Glutamatergic neuron (in vitro differentiated cells): ENCODE data around the gene GSDMA. TPM values are rescaled to one million over a fixed set of nuclear protein-coding genes. Genes with fewer than 3 reads are reported as not detected.

ENCODE experiments used
- DNase-seq: peaks from one replicate; pipeline ENCODE4 v3.0.0; 2022
- H3K27ac Mint-ChIP-seq: one replicate; pipeline ENCODE4 v1.8.0; 2020; ENCODE audit warnings: mild to moderate bottlenecking, mixed read lengths, inconsistent platforms; ENCODE audit not compliant: unreplicated experiment
- H3K27me3 Mint-ChIP-seq: one replicate; pipeline ENCODE4 v1.8.0; 2020; ENCODE audit warnings: mild to moderate bottlenecking, moderate library complexity, mixed read lengths, inconsistent platforms; ENCODE audit not compliant: unreplicated experiment
- H3K36me3 Mint-ChIP-seq: one replicate; pipeline ENCODE4 v1.8.0; 2020; ENCODE audit warnings: mild to moderate bottlenecking, mixed read lengths, inconsistent platforms; ENCODE audit not compliant: unreplicated experiment
- H3K4me1 Mint-ChIP-seq: one replicate; pipeline ENCODE4 v1.8.0; 2020; ENCODE audit warnings: mild to moderate bottlenecking, low read depth, mixed read lengths, inconsistent platforms; ENCODE audit not compliant: unreplicated experiment
- H3K4me3 Mint-ChIP-seq: one replicate; pipeline ENCODE4 v1.8.0; 2020; ENCODE audit warnings: mild to moderate bottlenecking, mixed read lengths, inconsistent platforms; ENCODE audit not compliant: unreplicated experiment
- H3K9me3 Mint-ChIP-seq: one replicate; pipeline ENCODE4 v1.8.0; 2020; ENCODE audit warnings: mild to moderate bottlenecking, moderate library complexity, mixed read lengths, inconsistent platforms; ENCODE audit not compliant: unreplicated experiment
- microRNA-seq: library from miRNA; unstranded; fragments of <30 nt; microRNA quantifications from one replicate; pipeline ENCODE4, GENCODE V29; 2020; ENCODE audit not compliant: unreplicated experiment
- total RNA-seq: library from RNA; stranded (reverse); fragmentation: NEBNext Ultra II Directional; extraction: Animal tissue kit (Norgen Biotek cat#: 25700); gene quantifications from one replicate; pipeline ENCODE4 v1.2.1, GENCODE V29; 2021; ENCODE audit not compliant: unreplicated experiment
- TF ChIP-seq, protein P1 (sequence below): fragments of 200-600 bp; sonication (generic); IDR thresholded peaks from one replicate; pipeline ENCODE4 v1.5.0; 2021; ENCODE audit not compliant: partially characterized antibody, unreplicated experiment

The GSDMA gene
- total RNA-seq, 1 donor from 2014 or later, result not detected

DNA sequence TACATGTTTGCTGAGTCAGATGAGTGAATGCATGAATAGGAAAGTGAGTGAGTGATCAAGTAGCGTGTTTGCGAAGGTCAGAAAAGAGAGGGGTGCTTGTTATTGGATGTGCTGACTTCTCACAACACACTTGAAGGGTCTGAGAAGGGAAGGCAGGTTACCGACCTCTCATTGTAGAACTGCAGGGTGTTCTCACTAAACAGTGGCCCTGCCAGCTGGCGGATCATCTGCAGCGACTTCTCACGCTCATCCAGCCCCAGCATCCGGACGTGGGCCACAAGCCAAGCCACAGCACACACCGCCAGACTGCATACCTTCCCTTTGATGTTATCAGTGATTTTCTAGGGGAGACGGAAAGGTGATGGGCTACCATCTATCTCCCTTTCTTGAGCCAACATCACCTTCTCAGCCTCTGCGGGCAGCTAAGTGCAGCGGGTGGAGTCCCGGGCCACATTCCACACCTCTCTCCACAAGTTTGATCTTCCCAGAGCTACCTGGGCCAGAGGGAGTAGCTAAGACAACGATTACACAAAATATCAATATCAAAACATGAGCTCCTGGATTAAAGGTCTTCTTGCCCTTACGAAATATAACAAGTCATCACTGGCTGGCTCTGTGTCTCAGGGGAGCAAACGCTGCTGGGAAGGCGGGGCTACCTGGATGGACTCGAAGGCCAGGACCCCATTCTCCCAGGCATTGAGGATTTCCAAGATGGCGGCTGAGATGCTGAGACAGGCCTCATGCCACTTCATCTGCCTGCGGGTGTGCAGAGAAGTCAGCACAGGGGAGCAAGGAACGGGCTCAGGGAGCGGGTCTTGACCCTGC is 63.4 kb downstream of the GSDMA start:
- Mint-ChIP-seq H3K4me1 (peaks cover 8% of the 10 kb centered on the region), H3K4me3 (no peak overlapping the region), H3K27me3 (no peaks in the 10 kb centered on the region), H3K9me3 (peaks cover 1% of the 10 kb centered on the region), H3K36me3 (no peaks in the 10 kb centered on the region), H3K27ac (peak overlapping the region; percentile 44)
- DNase-seq, result no peak
- TF ChIP-seq, protein P1, sequence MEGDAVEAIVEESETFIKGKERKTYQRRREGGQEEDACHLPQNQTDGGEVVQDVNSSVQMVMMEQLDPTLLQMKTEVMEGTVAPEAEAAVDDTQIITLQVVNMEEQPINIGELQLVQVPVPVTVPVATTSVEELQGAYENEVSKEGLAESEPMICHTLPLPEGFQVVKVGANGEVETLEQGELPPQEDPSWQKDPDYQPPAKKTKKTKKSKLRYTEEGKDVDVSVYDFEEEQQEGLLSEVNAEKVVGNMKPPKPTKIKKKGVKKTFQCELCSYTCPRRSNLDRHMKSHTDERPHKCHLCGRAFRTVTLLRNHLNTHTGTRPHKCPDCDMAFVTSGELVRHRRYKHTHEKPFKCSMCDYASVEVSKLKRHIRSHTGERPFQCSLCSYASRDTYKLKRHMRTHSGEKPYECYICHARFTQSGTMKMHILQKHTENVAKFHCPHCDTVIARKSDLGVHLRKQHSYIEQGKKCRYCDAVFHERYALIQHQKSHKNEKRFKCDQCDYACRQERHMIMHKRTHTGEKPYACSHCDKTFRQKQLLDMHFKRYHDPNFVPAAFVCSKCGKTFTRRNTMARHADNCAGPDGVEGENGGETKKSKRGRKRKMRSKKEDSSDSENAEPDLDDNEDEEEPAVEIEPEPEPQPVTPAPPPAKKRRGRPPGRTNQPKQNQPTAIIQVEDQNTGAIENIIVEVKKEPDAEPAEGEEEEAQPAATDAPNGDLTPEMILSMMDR, result no peak

DNA sequence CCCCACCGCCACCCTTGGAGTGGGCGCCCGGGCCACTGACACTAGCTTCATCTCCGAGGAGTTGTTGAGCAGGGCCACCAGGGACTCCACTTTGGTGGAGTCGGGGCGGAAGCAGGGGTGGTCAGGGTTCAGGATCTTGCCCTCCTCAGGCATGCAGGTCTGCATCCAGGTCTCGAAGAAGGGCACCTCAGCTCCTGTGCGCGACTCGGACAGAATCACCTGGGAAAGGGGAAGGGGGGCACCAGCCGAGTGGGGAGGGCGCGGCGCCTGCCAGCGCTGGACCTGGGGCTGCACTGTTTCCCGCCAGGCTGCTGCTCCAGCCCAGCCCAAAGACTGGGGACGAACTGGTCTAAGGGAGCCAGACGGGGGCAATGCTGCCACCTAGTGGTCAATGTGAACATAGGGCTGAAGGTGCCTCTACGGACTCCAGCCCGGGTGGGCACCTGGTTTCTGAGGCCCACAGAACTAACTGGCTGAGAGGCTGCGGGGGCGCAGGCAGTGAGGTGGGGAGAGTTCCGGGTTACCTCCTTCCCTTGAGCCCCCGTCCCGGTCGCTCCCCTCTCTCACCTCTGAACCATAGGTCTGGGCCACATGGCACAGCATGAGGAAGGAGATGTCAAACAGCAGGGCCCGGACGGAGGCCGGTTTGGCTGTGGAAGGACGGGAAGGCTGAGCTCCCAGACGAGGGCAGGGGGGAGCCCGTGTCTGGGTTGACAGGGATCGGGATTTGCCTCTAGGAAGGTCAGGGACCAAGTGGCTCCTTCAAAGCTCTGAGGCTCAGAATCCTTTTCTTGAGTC is 64.2 kb downstream of the GSDMA start:
- TF ChIP-seq, protein P1, result peak; percentile 96
- Mint-ChIP-seq H3K4me1 (peaks cover 6% of the 10 kb centered on the region), H3K27ac (no peak overlapping the region), H3K9me3 (no peaks in the 10 kb centered on the region), H3K36me3 (no peaks in the 10 kb centered on the region), H3K4me3 (no peak overlapping the region), H3K27me3 (no peaks in the 10 kb centered on the region)
- DNase-seq, result peak; percentile 87

Small RNAs within 50 kb of the gene (microRNA-seq; reads per million reads assigned to microRNA genes)
- gene MIR6884, result 2.1 reads per million, percentile 13 among the genes with 10 or more reads in this experiment

Other genes with a start within 250 kb of the GSDMA start
- gene MIEN1, start 232.5 kb upstream of the GSDMA start, total RNA-seq, result 52.2 TPM
- gene GRB7, start 225.1 kb upstream of the GSDMA start, total RNA-seq, result not detected
- gene IKZF3, start 98.7 kb upstream of the GSDMA start, total RNA-seq, result not detected
- gene ZPBP2, start 94.8 kb upstream of the GSDMA start, total RNA-seq, result not detected
- 28.5 TPM for gene GSDMB, start 44.4 kb upstream of the GSDMA start, total RNA-seq
- 70.9 TPM for gene ORMDL3, start 35.4 kb upstream of the GSDMA start, total RNA-seq
- gene LRRC3C, start 35.3 kb upstream of the GSDMA start, total RNA-seq, result not detected
- 113 TPM for gene PSMD3, start 17.8 kb downstream of the GSDMA start, total RNA-seq
- not detected for gene CSF3, start 52.4 kb downstream of the GSDMA start, total RNA-seq
- 172 TPM for gene MED24, start 91.4 kb downstream of the GSDMA start, total RNA-seq
- 17.6 TPM for gene THRA, start 100.0 kb downstream of the GSDMA start, total RNA-seq
- 1.3 TPM for gene NR1D1, start 137.6 kb downstream of the GSDMA start, total RNA-seq
- 110 TPM for gene MSL1, start 159.0 kb downstream of the GSDMA start, total RNA-seq
- gene CASC3, start 177.5 kb downstream of the GSDMA start, total RNA-seq, result 145 TPM
- gene RAPGEFL1, start 214.5 kb downstream of the GSDMA start, total RNA-seq, result 25.3 TPM